ENCODE measurements around the gene HDAC5.

DNA sequence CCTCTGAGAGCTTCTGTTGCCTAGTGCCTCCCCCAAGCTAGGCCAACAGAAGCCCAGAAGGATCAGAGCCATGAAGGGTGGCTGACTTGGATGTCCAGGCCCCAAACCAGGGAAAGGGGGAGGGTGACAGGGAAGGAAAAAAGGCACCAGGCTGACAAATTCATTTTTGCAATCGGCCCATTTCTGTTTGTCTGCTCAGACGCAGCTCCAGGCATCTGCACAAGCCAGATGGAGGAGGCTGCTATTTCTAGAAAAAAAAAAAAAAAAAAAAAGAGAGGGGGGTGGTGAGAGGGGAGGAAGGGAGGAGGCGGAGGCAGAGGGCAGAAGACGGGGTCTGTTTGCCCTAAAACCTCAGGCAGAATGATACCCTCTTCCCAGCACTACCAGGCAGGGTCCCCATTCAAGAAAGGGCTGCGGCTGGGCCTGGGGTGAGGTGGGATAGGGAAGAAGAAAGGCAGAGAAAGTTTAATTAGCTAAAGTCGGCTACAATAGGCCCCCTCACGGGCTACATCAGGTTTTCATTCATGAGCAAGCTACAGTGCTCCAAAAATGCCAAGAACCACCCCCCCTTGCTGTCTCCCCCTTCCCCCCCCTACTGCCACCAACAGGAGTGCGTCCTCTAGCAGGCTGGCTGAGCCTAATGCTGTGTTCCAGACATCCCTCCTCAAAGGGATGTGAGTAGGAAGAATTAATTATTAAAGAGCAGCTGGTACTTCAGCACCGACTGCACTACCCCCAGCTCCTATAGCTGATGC is 2.4 kb downstream of the HDAC5 start:
- TF ChIP-seq, protein P1, sequence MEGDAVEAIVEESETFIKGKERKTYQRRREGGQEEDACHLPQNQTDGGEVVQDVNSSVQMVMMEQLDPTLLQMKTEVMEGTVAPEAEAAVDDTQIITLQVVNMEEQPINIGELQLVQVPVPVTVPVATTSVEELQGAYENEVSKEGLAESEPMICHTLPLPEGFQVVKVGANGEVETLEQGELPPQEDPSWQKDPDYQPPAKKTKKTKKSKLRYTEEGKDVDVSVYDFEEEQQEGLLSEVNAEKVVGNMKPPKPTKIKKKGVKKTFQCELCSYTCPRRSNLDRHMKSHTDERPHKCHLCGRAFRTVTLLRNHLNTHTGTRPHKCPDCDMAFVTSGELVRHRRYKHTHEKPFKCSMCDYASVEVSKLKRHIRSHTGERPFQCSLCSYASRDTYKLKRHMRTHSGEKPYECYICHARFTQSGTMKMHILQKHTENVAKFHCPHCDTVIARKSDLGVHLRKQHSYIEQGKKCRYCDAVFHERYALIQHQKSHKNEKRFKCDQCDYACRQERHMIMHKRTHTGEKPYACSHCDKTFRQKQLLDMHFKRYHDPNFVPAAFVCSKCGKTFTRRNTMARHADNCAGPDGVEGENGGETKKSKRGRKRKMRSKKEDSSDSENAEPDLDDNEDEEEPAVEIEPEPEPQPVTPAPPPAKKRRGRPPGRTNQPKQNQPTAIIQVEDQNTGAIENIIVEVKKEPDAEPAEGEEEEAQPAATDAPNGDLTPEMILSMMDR (IDR thresholded peaks at IDR 0.05): no peak
- TF ChIP-seq POLR2A (IDR thresholded peaks at IDR 0.05): no peak

Data from adrenal gland (tissue), 5 donors.